ENCODE measurements around the gene GABRA1.

GRCh38 chr5:161865510-161865909 is 17.6 kb downstream of the GABRA1 start:
- TF ChIP-seq CTCF (IDR thresholded peaks at IDR 0.05; ENCODE audit: low read depth, low read length, poor library complexity, severe bottlenecking): no peak
- TF ChIP-seq EZH2phosphoT487 (IDR thresholded peaks at IDR 0.05; ENCODE audit: borderline replicate concordance, low read length): no peak
